Smooth muscle cell (in vitro differentiated cells): ENCODE data around the gene ZMIZ1. TPM values are rescaled to one million over a fixed set of nuclear protein-coding genes. Genes with fewer than 3 reads are reported as not detected.

Source experiments
- DNase-seq: peaks from one replicate; lab custom pipeline; 2025; ENCODE audit not compliant: unreplicated experiment; lab: John Stamatoyannopoulos, UW
- H2AFZ ChIP-seq: fragments of 200-600 bp; sonication (generic); 2 replicates; pipeline ENCODE4 v1.6.0; 2016; ENCODE audit warnings: antibody characterized with exemption, low read depth, mild to moderate bottlenecking
- H3F3A ChIP-seq: fragments of 200-600 bp; sonication (generic); 2 replicates; pipeline ENCODE4 v1.6.0; 2017; ENCODE audit warnings: antibody characterized with exemption, low read depth
- H3K27ac ChIP-seq: fragments of 200-600 bp; sonication (generic); 2 replicates; pipeline ENCODE4 v1.5.1; 2016; ENCODE audit warnings: low read depth, mild to moderate bottlenecking
- H3K27me3 ChIP-seq: fragments of 200-600 bp; sonication (generic); 2 replicates; pipeline ENCODE4 v1.6.1; 2016; ENCODE audit warnings: low read depth, mild to moderate bottlenecking
- H3K36me3 ChIP-seq: fragments of 200-600 bp; sonication (generic); 2 replicates; pipeline ENCODE4 v1.5.1; 2016; ENCODE audit warnings: low read depth
- H3K4me1 ChIP-seq: fragments of 200-600 bp; sonication (generic); 2 replicates; pipeline ENCODE4 v1.5.1; 2016; ENCODE audit warnings: low read depth
- H3K4me2 ChIP-seq: fragments of 200-600 bp; sonication (generic); 2 replicates; pipeline ENCODE4 v1.6.0; 2016; ENCODE audit warnings: mild to moderate bottlenecking
- H3K4me3 ChIP-seq: fragments of 200-600 bp; sonication (generic); 2 replicates; pipeline ENCODE4 v1.5.1; 2016; ENCODE audit warnings: mild to moderate bottlenecking
- H3K79me2 ChIP-seq: fragments of 200-600 bp; sonication (generic); 2 replicates; pipeline ENCODE4 v1.6.0; 2016; ENCODE audit warnings: low read depth, mild to moderate bottlenecking
- H3K9ac ChIP-seq: fragments of 200-600 bp; sonication (generic); 2 replicates; pipeline ENCODE4 v1.6.0; 2016; ENCODE audit warnings: low read depth
- H3K9me3 ChIP-seq: fragments of 200-600 bp; sonication (generic); replicated peaks from 2 replicates; pipeline ENCODE4 v1.5.1; 2016; ENCODE audit warnings: low read depth
- H4K20me1 ChIP-seq: fragments of 200-600 bp; sonication (generic); 2 replicates; pipeline ENCODE4 v1.6.0; 2016; ENCODE audit warnings: low read depth
- WGBS: methylation state at CpG from one replicate; pipeline ENCODE4 v1.1.7; 2016; ENCODE audit warnings: low lambda C conversion rate; 5-methylcytosine and 5-hydroxymethylcytosine counted together
- polyA plus RNA-seq: library from polyadenylated mRNA; unstranded; fragments of >200 nt; fragmentation: Nextera tagmentation; extraction: Ambion mirVana; gene quantifications from 2 replicates; pipeline ENCODE4 v1.2.1, GENCODE V29; 2016
- total RNA-seq: library from RNA; depleted of rRNA; stranded (reverse); fragments of >200 nt; gene quantifications from 2 replicates; pipeline ENCODE4 v1.2.3, GENCODE V29; 2014
- TF ChIP-seq, protein P1 (sequence below): fragments of 200-600 bp; sonication (generic); IDR thresholded peaks from 2 replicates; pipeline ENCODE4 v1.5.1; 2017; ENCODE audit warnings: borderline replicate concordance, mild to moderate bottlenecking, antibody characterized with exemption; ENCODE audit not compliant: insufficient read depth, poor library complexity, severe bottlenecking

ZMIZ1 gene
- total and polyA plus RNA-seq, 2 experiments from 2014 or later = 24.2 to 31.3 TPM

DNA sequence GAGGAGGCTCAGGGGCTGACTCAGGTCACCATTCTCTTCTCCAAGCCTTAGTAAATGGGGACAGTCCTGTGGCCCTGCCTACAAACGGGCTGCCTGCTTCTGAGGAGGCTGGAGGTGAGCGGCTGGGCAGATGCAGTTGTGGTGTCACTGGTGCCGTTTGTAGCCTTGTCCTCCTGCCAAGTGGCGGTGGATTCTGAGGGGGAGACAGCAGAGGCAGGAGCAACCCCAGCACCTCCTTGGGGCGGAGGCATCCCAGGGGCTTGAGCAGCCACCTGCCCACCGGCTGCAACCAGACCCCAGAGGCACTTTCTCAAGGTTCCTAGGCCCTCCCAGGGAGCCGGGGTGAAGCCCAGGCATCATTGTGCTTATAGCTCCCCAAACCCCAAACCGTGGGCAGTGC, 112.5 kb downstream of the ZMIZ1 start:
- Histone ChIP-seq H2AFZ (no peak overlapping the region), H3K4me3 (no peak overlapping the region), H3F3A (peaks cover 50% of the 10 kb centered on the region), H3K27me3 (no peaks in the 10 kb centered on the region), H3K36me3 (no peaks in the 10 kb centered on the region), H3K4me2 (no peak overlapping the region), H3K9me3 (no peaks in the 10 kb centered on the region), H3K79me2 (peaks cover 12% of the 10 kb centered on the region), H4K20me1 (peaks cover 100% of the 10 kb centered on the region), H3K4me1 (peaks cover 68% of the 10 kb centered on the region), H3K27ac (peak overlapping the region; percentile 56), H3K9ac (no peak overlapping the region)
- TF ChIP-seq, protein P1, sequence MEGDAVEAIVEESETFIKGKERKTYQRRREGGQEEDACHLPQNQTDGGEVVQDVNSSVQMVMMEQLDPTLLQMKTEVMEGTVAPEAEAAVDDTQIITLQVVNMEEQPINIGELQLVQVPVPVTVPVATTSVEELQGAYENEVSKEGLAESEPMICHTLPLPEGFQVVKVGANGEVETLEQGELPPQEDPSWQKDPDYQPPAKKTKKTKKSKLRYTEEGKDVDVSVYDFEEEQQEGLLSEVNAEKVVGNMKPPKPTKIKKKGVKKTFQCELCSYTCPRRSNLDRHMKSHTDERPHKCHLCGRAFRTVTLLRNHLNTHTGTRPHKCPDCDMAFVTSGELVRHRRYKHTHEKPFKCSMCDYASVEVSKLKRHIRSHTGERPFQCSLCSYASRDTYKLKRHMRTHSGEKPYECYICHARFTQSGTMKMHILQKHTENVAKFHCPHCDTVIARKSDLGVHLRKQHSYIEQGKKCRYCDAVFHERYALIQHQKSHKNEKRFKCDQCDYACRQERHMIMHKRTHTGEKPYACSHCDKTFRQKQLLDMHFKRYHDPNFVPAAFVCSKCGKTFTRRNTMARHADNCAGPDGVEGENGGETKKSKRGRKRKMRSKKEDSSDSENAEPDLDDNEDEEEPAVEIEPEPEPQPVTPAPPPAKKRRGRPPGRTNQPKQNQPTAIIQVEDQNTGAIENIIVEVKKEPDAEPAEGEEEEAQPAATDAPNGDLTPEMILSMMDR = no peak
- WGBS = 89% methylated on average over 8 of the region's 8 CpGs
- DNase-seq = no peak

- H3K9me3 ChIP-seq = no peaks in the 10 kb centered on the region
- peaks cover 12% of the 10 kb centered on the region for H3K79me2 ChIP-seq
- peaks cover 99% of the 10 kb centered on the region for H4K20me1 ChIP-seq
Observed at GRCh38 chr10:79181698-79182521, 113.1 kb downstream of the ZMIZ1 start.

GRCh38 chr10:79182781-79183467, 114.2 kb downstream of the ZMIZ1 start:
- Histone ChIP-seq H3K4me1 (peaks cover 52% of the 10 kb centered on the region), H3K4me3 (no peak overlapping the region), H4K20me1 (peaks cover 96% of the 10 kb centered on the region), H3K27ac (peak overlapping the region; percentile 77), H3K9me3 (no peaks in the 10 kb centered on the region), H3K9ac (no peak overlapping the region), H2AFZ (no peak overlapping the region), H3K36me3 (no peaks in the 10 kb centered on the region), H3K4me2 (no peak overlapping the region), H3K27me3 (no peaks in the 10 kb centered on the region), H3K79me2 (peaks cover 12% of the 10 kb centered on the region), H3F3A (peaks cover 38% of the 10 kb centered on the region)
- TF ChIP-seq, protein P1 = no peak
- WGBS = 58% methylated on average over 14 of the region's 14 CpGs
- no peak for DNase-seq

More at GRCh38 chr10:79181698-79182521, 113.1 kb downstream of the ZMIZ1 start:
- peaks cover 62% of the 10 kb centered on the region for H3K4me1 ChIP-seq
- no peaks in the 10 kb centered on the region for H3K36me3 ChIP-seq
- H2AFZ ChIP-seq = no peak overlapping the region
- 55% methylated on average over 15 of the region's 15 CpGs for WGBS
- H3F3A ChIP-seq = peaks cover 44% of the 10 kb centered on the region
- H3K4me3 ChIP-seq = no peak overlapping the region
- H3K9ac ChIP-seq = no peak overlapping the region
- H3K27ac ChIP-seq = peak overlapping the region; percentile 77
- no peak overlapping the region for H3K4me2 ChIP-seq
- H3K27me3 ChIP-seq = no peaks in the 10 kb centered on the region
- no peak for DNase-seq
- TF ChIP-seq, protein P1 = no peak
